MM.1S (cell line): Measurements from ENCODE around the gene SLX4IP.

Experiments
- DNase-seq: peaks from one replicate; pipeline ENCODE4 v3.0.0-alpha.2; 2015
- H2AFZ ChIP-seq: fragments of 300-600 bp; sonication (generic); 2 replicates; pipeline ENCODE4 v1.6.0; 2016; ENCODE audit warnings: antibody characterized with exemption, low read length
- H3F3A ChIP-seq: fragments of 300-600 bp; sonication (generic); 2 replicates; pipeline ENCODE4 v1.6.1; 2016; ENCODE audit warnings: mild to moderate bottlenecking, antibody characterized with exemption, low read length, moderate library complexity, mixed read lengths; ENCODE audit not compliant: insufficient read depth
- H3K27ac ChIP-seq: fragments of 300-600 bp; sonication (generic); 2 replicates; pipeline ENCODE4 v1.5.1; 2016; ENCODE audit warnings: mild to moderate bottlenecking, low read length
- H3K27me3 ChIP-seq: fragments of 300-600 bp; sonication (generic); replicated peaks from 2 replicates; pipeline ENCODE4 v1.6.0; 2016; ENCODE audit warnings: low read length; ENCODE audit not compliant: insufficient read depth
- H3K36me3 ChIP-seq: fragments of 300-600 bp; sonication (generic); replicated peaks from 2 replicates; pipeline ENCODE4 v1.6.1; 2016; ENCODE audit warnings: mild to moderate bottlenecking, low read length, mixed read lengths; ENCODE audit not compliant: insufficient read depth
- H3K4me1 ChIP-seq: fragments of 300-600 bp; sonication (generic); 2 replicates; pipeline ENCODE4 v1.6.1; 2016; ENCODE audit warnings: low read length, mixed read lengths
- H3K4me2 ChIP-seq: fragments of 300-600 bp; sonication (generic); 2 replicates; pipeline ENCODE4 v1.6.0; 2016; ENCODE audit warnings: low read depth, low read length
- H3K4me3 ChIP-seq: fragments of 300-600 bp; sonication (generic); 2 replicates; pipeline ENCODE4 v1.5.1; 2016; ENCODE audit warnings: low read length, mixed read lengths
- H3K79me2 ChIP-seq: fragments of 300-600 bp; sonication (generic); 2 replicates; pipeline ENCODE4 v1.6.1; 2016; ENCODE audit warnings: mixed run types, low read length, mixed read lengths
- H3K9ac ChIP-seq: fragments of 300-600 bp; sonication (generic); 2 replicates; pipeline ENCODE4 v1.6.1; 2016; ENCODE audit warnings: low read length, mixed read lengths
- H3K9me2 ChIP-seq: fragments of 300-600 bp; sonication (generic); replicated peaks from 2 replicates; pipeline ENCODE4 v1.6.1; 2016; ENCODE audit warnings: mild to moderate bottlenecking, low read length, mixed read lengths; ENCODE audit not compliant: insufficient read depth
- H3K9me3 ChIP-seq: fragments of 300-600 bp; sonication (generic); replicated peaks from 2 replicates; pipeline ENCODE4 v1.6.1; 2016; ENCODE audit warnings: mild to moderate bottlenecking, low read length, mixed read lengths; ENCODE audit not compliant: insufficient read depth
- H4K20me1 ChIP-seq: fragments of 300-600 bp; sonication (generic); 2 replicates; pipeline ENCODE4 v1.6.1; 2016; ENCODE audit warnings: mild to moderate bottlenecking, low read length, moderate library complexity, mixed read lengths; ENCODE audit not compliant: insufficient read depth
- CTCF ChIP-seq: fragments of 300-600 bp; sonication (generic); IDR thresholded peaks from 2 replicates; pipeline ENCODE4 v1.5.1; 2016; ENCODE audit warnings: antibody characterized with exemption, low read length, mixed read lengths
- EZH2 ChIP-seq: fragments of 300-600 bp; sonication (generic); optimal IDR thresholded peaks from 2 replicates; pipeline ENCODE3; 2017; ENCODE audit warnings: low read depth, mild to moderate bottlenecking, antibody characterized with exemption, low read length, mixed read lengths
- EZH2phosphoT487 ChIP-seq: fragments of 300-600 bp; sonication (generic); IDR thresholded peaks from 2 replicates; pipeline ENCODE4 v1.6.1; 2018; ENCODE audit warnings: antibody characterized with exemption, low read length

The SLX4IP gene

GRCh38 chr20:10653599-10654249 lies 218.6 kb downstream of the SLX4IP start:
- H3K79me2 ChIP-seq = no peaks in the 10 kb centered on the region
- no peaks in the 10 kb centered on the region for H3K9me3 ChIP-seq
- H4K20me1 ChIP-seq = no peaks in the 10 kb centered on the region
- H3K27me3 ChIP-seq = no peaks in the 10 kb centered on the region
- TF ChIP-seq EZH2phosphoT487 (no peak), CTCF (no peak), EZH2 (no peak)
- no peak overlapping the region for H3K4me3 ChIP-seq
- H3K36me3 ChIP-seq = peaks cover 3% of the 10 kb centered on the region
- H3K9ac ChIP-seq = no peak overlapping the region
- no peaks in the 10 kb centered on the region for H3F3A ChIP-seq
- no peak for DNase-seq
- H3K4me2 ChIP-seq = no peak overlapping the region
- H3K4me1 ChIP-seq = no peaks in the 10 kb centered on the region
- no peaks in the 10 kb centered on the region for H3K9me2 ChIP-seq
- no peak overlapping the region for H2AFZ ChIP-seq
- H3K27ac ChIP-seq = no peak overlapping the region

- no peak overlapping the region for H3K4me3 ChIP-seq
- DNase-seq = no peak
- no peak overlapping the region for H3K4me2 ChIP-seq
- H3K79me2 ChIP-seq = no peaks in the 10 kb centered on the region
- H3K27me3 ChIP-seq = no peaks in the 10 kb centered on the region
- peaks cover 2% of the 10 kb centered on the region; the same call in 1 of the 2 replicates for H3K36me3 ChIP-seq
- H3K27ac ChIP-seq = no peak overlapping the region
- H3K9me2 ChIP-seq = no peaks in the 10 kb centered on the region
- H3K4me1 ChIP-seq = no peaks in the 10 kb centered on the region
- no peak overlapping the region for H3K9ac ChIP-seq
- no peaks in the 10 kb centered on the region for H3F3A ChIP-seq
- H3K9me3 ChIP-seq = no peaks in the 10 kb centered on the region
- H2AFZ ChIP-seq = no peak overlapping the region
- H4K20me1 ChIP-seq = no peaks in the 10 kb centered on the region
- TF ChIP-seq EZH2phosphoT487 (no peak), EZH2 (no peak), CTCF (no peak)
Measured at GRCh38 chr20:10654250-10654610, 219.1 kb downstream of the SLX4IP start.

GRCh38 chr20:10654630-10655029 lies 219.5 kb downstream of the SLX4IP start:
- Histone ChIP-seq H3K4me2 (no peak overlapping the region), H3K36me3 (no peaks in the 10 kb centered on the region), H4K20me1 (no peaks in the 10 kb centered on the region), H3K27ac (no peak overlapping the region), H3K9me3 (no peaks in the 10 kb centered on the region), H3K4me1 (no peaks in the 10 kb centered on the region), H3F3A (no peaks in the 10 kb centered on the region), H3K79me2 (no peaks in the 10 kb centered on the region), H3K9ac (no peak overlapping the region), H2AFZ (no peak overlapping the region), H3K9me2 (no peaks in the 10 kb centered on the region), H3K27me3 (no peaks in the 10 kb centered on the region), H3K4me3 (no peak overlapping the region)
- no peak for DNase-seq
- no peak for TF ChIP-seq CTCF
- no peak for TF ChIP-seq EZH2
- TF ChIP-seq EZH2phosphoT487 = no peak
